ENCODE results near the gene DNAJB12. TPM values are rescaled to one million over a fixed set of nuclear protein-coding genes. Genes with fewer than 3 reads are reported as not detected.
A peak's percentile ranks its signal among the peaks of the same experiment; 100 is the strongest.

DNAJB12 gene
- total RNA-seq, 1 donor from 2014 or later: 25.9 TPM

DNA sequence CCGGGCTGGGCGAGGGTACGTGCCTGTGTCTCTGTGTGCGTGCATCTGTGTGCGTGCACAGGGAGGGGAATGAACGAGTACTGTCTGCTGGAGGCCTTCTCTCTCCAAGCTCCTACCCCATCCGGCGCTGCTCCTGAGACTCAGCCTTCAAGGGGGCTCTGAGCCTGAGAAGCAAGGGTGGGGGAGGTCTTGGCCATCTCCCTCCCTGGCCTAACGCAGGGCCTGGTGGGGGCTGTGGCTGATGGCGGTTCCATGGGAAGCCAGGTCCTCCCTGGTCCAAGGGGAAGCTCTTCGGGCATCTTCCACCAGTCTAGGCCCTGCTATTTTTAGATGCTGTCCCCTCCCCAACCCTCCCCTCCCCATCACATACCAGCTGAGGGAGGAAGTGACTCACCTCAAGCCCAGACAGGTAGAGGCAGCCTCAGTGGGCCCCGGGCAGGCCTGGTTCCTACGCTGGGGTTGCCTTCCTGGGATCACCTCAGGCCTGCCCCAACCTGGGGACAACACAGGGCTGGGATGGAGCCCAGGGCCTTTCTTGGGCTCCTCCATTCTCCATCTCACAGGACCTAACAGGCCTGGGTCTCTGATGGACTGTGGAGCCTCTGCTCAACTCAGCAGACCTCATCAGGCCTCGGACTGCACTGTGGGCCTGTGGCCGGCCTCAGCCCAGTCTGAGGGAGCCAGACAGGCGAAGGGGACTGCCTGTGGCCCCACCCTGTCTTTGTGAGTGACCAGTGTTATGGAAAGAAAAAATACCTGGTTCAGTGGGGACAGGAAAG, 32.2 kb downstream of the DNAJB12 start:
- DNase-seq: no peak
- intact Hi-C loops (cut with micrococcal nuclease): loop anchor here (10.0 kb wide), 1 partner anchor 48 kb away; the partner anchor contains the start of gene DDIT4

DNA sequence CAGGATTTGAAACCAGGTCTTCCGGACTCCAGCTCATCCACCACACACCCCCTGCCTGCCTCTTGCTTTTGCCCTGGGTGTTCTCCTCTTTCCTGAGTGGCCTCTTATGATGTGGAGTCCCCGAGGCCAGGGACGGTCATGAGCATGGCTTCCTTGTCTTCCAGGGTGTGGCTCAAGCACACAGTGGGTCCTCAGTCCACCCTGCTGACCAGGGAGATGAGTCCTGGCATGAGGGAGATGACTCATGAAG, 32.8 kb downstream of the DNAJB12 start:
- ATAC-seq (no peak), DNase-seq (peak; percentile 28)
- intact Hi-C loops (cut with micrococcal nuclease): loop anchor here (10.0 kb wide), 1 partner anchor 47 kb away; the partner anchor contains the start of gene DDIT4

More for the DNA sequence above, 32.2 kb downstream of the DNAJB12 start:
- ATAC-seq: no peak

DNA sequence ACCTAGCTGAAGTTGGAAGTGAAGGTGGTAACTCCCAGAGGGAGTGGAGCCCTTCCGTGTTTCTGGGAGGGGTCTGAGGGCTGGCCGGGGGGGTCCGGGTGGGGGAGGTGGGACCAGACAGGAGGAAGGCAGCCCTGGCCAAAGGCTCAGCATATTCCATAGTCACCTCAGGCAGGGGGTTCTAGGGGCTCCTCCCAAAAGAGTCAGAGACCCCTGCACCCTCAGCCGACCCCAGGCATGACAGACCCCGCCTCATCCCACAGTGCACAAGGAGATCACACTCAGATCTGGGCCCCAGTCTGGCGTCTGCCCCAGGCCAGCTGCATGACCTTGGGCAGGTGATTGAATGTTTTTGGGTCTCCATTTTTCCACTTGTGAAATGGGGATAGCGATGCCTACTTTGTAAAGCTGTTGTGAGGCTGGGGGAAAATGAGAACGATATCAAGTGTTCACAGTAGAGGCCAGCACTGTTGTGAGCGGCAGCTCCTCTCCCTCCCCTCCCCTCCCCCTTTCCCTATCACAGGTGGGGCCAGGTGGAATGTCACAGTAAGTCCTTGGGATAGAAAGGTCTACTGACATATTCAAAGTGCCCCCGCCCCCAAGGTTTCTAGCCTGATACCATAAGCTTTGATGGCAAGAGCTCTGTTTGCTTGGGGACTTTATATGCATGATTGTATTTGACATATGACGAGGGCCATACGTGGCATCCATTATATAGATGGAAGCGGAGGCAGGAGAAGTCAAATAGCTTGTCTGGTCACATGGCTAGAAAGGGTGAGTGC, 33.3 kb downstream of the DNAJB12 start:
- intact Hi-C loops (cut with micrococcal nuclease): loop anchor here (10.0 kb wide), 1 partner anchor 47 kb away; the partner anchor contains the start of gene DDIT4
- ATAC-seq (no peak), DNase-seq (peak; percentile 34)

DNA sequence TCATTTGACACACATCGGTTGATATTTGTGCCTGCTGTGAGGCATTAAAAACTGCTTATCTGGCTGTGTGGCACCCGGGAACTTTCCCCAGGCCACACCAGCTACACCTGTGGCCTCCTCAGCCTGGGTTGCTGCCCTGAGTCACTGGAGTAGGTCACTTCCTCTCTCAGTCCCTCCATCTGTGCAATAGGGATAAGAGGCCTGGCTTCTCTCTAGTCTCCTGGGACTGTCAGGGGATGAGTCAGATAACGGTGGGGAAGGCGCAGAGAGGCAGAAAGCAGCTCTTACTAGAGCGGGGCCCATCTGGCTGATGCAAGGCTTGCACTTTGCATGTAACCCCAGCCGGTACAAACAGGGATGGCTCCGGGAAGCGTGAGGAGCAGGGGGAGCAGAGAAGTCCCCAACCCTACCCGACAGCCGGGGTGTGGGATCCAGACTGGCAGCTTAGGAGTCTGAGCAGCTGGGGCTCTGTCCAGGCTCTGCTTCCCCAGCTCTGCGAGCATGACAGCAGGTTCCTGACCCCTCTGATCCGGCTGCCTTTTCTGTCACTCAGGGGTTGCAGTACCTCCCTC, 34.0 kb downstream of the DNAJB12 start:
- ATAC-seq (peak; percentile 62), DNase-seq (peak; percentile 67)
- intact Hi-C loops (cut with micrococcal nuclease): loop anchor here (10.0 kb wide), 1 partner anchor 46 kb away; the partner anchor contains the start of gene DDIT4

DNA sequence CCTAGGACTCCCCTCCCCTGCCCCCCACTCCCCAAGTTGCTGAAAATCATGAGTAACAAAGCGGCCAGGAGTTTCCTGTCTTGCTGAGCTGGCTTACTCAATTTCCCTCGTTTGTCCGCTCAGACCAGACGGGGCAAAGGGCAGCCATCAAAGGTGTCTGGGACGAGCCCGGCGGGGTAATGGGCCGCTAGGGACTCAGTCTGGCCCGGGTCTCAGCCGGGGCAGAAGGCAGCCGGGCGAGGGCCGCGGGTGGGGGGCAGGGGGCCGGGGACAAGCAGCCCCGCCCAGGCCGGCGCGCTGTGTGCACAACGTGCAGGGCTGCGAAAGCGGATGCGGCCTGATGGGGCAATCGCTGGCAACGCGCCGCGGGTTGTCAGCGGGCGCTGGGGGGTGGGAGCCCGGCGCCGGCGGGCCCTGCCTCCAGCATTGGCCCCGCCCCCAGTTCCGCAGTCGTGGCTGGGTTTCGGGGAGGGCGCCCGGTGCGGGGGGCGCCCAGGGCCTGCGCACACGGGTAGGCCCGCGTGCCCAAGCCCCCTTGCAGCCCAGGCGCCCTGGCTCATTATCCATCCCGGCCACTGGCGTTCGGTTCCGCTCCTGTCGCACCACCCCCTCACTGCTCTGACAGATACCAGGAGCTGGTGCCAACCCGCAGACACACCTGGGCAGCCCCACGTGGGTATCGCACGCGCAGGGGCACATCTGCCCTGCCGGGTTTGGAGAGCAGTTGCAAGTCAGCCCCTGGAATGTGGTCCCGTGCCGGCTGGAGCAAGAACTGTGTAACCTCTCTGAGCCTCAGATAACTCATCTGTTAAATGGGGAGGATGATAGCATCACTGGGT, 35.1 kb downstream of the DNAJB12 start:
- intact Hi-C loops (cut with micrococcal nuclease): loop anchor here (10.0 kb wide), 1 partner anchor 45 kb away; the partner anchor contains the start of gene DDIT4
- DNase-seq: peak; percentile 98
- ATAC-seq: peak; percentile 83

DNA sequence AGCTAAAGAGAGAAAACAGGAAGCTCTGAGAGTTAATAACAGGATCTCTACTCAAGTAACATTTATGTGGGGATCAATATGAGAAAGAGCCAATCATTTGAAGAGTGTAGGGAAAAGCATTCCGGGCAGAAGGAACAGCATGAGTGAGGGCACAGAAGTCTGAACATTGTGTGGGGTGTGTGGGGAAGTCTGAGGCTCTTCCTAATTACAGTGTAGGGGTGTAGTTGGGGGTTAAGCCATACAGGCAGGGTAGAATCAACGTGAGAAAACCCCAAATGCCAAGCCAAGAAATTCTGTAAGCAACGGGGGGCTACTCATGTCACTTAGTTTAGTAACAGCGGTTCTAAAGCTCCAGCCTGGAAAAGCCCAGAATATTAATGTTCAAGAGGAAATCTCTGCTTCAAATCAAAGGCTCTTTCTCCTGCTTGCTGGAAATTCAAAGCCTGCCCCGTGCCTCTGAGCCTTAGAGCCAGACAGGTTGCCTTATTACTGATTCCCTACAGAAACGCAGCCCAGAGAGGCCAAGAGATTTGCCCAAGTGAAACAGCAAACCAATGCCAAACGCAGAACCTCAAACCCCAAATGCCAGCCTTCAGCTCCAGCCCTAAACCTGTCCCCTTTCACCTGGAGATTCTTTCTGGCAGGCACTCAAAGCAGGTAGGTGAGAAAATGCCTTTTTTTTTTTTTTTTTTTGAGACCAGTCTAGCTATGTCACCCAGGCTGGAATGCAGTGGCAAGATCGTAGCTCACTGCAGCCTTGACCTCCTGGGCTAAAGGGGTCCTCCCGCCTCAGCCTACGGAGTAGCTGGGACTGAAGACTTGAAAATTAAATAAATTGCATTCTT, 36.1 kb downstream of the DNAJB12 start:
- intact Hi-C loops (cut with micrococcal nuclease): no loop called here
- no peak for ATAC-seq
- peak; percentile 26 for DNase-seq

DNA sequence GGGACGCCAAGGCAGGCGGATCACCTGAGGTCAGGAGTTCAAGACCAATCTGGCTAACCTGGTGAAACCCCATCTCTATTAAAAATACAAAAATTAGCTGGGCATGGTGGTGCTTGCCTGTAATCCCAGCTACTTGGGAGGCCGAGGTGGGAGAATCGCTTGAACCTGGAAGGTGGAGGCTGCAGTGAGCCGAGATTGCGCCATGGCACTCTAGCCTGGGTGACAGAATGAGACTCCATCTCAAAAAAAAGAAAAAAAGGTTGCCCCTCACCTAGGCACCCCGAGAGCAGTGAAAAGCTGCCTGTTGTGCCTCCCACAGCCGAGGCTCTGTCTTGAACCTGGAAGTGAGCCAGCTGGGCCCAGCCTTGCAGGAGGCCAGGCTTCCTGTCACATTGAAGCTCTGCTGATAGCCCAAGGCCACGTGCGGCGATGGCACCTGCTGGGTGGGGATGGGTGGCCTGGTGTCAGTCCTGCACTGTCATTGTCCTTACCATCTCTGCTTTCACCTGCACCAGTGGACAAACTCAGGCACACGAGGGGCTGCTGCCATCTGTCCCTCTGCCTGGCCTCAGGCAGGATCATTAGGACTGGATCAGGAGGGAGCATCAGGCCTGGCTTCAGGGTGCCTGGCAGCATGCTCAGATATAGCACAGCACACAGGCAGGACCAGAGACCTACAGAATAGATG, 37.8 kb downstream of the DNAJB12 start:
- intact Hi-C loops (cut with micrococcal nuclease): no loop called here
- peak; percentile 82 for DNase-seq
- peak; percentile 15 for ATAC-seq

DNA sequence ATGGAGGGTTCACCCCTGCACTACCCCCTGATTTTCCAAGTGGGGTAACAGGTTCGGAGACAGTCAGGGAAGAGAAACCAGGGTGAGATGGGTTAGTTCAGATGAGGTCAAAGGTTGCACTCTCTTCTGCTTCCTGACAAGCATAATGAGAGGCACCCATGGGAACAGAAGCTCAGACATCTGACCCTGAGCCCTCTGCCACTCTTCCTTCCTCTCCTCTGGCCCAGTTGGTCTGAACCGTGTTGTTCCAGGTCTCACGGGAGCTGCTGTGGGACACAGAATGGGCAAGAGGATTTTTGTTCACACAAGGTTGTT, 38.4 kb downstream of the DNAJB12 start:
- intact Hi-C loops (cut with micrococcal nuclease): no loop called here
- DNase-seq (peak; percentile 29), ATAC-seq (no peak)

DNA sequence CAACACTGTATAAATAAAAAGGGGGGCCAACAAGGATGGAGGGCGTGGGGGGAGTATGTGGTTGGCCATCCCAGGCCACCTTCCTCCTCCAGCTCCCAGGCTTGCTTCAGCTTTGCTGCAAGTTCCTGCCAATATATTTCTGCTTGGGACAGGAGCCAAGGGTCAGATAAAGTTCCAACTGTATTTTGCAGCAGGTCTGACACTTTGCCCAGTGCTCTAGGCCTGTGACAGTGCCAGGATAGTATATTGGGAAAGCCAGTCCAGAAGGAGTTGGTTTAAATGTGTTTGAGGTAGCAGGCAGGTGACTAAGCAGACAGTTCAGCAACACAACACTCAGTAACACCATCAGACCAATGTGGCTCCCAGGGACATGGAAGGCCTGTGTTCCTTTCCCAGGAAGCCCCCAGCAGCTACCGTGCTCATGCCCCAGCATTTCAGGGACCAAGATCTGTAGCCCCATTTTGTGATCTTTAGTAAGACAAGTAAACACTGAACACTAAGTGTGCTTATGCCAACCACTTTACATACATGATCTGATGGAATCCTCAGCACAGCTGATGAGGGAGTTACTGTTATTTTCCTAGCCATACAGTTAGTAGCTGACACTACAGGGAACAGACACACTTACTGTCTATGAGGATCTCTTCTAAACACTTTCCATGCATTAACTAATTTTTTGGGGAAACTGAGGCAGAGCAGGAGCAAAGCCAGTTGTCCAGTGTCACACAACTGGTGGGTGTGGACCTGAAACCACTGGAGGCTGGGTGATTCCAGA, 38.9 kb downstream of the DNAJB12 start:
- intact Hi-C loops (cut with micrococcal nuclease): no loop called here
- peak; percentile 68 for ATAC-seq
- DNase-seq: peak; percentile 70

DNA sequence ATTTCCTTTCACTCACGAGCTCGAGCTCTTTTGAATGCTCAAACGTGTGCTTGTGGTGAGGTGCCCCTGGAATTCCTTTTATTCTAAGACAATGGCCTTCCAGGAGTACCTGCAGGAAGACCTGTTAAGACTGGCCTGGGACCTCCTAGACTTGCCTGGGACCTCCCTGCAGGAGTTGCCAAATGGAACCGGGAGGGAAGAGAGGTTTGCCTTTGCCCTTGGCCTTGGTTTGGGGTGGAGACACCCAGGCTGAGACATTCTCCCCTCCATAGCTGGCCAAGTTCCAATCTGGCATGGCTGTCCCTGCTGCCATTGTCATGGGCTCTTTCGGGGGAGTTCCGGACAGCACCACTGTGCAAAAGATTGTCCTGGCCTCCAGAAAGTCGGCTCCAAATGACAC, 39.7 kb downstream of the DNAJB12 start:
- ATAC-seq: no peak
- no peak for DNase-seq
- intact Hi-C loops (cut with micrococcal nuclease): no loop called here

DNA sequence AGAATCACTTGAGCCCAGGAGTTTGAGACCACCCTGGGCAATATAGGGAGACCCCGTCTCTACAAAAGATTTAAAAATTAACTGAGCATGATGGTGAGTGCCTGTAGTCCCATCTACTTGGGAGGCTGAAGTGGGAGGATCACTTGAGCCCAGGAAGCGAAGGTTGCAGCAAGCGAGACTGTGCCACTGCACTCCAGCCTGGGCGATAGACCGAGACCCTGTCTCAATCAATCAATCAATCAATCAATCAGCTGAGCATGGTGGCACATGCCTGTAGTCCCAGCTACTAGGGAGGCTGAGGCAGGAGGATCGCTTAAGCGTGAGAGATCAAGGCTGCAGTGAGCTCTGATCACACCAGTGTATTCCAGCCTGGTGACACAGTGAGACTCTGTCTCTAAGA, 40.5 kb downstream of the DNAJB12 start:
- no peak for ATAC-seq
- intact Hi-C loops (cut with micrococcal nuclease): no loop called here
- no peak for DNase-seq

DNA sequence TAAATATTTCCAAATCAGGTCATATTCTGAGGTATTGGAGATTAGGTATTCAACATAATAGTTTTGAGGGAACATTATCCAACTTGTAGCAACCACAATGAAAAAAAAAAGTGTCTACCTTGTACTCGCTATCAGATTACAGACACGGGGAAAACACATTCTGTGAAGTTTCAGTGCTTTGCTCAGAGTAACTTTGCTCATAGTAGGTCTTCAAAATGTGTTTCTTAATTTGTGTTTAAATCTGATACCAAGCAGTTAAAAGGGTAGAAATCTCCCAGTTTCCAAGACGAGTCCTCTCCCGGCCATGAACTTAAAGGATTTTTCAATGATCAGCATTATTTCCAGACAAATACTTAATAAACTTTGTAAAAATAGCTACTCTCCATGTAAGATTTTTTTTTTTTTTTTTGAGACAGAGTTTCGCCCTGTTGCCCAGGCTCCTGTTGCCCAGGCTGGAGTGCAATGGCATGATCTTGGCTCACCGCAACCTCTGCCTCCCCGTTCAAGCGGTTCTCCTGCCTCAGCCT, 41.8 kb downstream of the DNAJB12 start:
- ATAC-seq (no peak), DNase-seq (no peak)
- intact Hi-C loops (cut with micrococcal nuclease): no loop called here

DNA sequence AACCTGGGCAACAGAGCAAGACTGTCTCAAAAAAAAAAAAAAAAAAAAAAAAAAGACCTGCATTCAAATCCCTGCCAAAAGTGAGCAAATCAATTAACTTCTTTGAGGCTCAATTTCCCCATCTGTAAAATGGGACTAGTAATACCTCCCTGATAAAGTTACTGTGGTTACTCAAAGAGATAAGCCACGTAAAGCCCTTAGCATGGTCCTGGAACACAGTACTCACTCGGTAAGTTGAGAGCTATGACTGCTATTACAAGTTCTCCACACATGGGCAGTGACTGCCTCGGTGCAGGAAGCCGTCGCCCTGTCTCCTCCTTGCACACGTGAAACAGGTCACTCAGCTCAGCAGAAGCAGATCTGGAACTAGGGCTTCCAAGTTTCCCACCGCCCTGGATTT, 43.1 kb downstream of the DNAJB12 start:
- ATAC-seq (no peak), DNase-seq (no peak)
- intact Hi-C loops (cut with micrococcal nuclease): no loop called here

DNA sequence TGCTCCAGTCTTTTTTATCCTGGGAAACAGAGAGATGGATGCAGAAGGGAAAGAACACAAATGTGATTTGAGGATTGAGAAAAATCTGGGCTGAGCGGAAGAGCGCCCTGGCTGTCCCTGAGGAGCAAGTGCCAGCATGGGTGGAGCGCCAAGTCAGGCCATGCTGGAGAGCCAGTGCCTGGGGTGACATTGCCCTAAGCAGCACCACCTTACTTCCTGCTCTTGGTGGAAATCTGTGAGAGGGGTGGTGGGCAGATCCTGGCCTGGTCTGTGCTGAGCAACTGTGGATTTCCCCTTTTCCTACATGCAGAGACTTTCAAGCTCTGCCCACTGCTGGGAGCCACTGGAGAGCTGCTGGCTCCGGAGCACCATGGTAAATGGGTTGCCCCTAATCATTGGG, 44.1 kb downstream of the DNAJB12 start:
- intact Hi-C loops (cut with micrococcal nuclease): no loop called here
- ATAC-seq (peak; percentile 36), DNase-seq (peak; percentile 64)

DNA sequence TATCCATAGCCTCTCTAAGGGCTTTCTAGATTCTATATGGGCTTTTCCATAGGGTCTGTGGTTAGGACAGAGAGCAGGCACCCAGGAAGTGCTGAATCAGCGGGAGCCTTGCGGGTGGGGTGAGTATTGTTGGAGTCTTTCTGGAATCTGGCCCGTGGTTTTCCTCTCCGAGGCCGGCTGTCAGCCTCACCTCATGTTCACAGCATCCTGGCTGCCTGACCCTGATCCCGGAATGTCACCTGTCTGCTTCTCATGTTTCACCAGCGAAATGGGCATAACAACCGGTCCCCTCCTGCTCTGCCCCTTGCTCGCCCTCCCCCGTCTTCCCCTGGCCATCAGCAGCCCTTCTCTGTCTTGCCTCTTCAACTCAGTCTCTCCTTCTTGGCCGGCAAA, 44.5 kb downstream of the DNAJB12 start:
- ATAC-seq: no peak
- intact Hi-C loops (cut with micrococcal nuclease): no loop called here
- DNase-seq: peak; percentile 31

DNA sequence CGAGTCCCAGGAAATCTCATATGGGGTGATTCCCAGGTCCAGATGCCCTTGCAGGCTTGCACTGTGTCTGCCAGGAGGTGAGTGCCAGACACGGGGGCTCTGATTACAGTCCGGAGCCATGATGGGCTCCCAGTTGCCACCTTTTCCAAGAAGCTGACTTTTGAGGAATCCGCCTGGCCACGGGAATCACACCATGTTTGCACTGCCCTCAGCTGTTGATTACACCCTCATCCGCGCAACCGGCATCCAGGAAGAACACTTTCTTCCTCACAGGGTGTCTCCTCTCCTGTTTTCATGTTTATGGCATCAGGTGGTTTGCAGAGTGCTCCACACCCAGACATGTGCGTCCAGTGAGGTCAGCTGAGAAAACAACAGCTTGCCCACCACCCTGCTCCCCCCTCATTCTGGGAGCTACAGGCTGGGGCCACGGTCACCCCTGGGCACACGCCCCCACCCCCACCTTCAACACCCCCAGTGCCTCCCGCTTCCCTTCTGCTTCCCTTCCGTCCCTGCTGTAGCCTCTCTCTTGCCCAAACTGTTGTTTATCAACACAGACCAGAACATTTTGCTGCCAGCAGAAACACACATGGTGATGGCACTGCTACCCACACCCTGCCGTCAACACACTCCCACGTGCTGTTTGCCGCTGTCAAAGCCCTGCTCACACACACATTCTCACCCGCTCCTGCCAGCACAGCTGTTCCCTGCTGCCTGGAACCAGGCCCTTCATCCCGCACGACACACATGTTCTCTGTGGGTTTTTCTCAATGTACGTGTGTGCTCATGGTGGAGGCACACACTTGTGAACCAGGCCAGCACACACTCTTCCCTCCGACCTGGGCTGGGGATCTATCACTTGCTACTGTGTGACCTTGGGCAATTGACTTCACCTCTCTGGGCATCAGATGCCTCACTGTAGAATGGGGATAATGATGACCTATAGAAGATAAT, 45.2 kb downstream of the DNAJB12 start:
- DNase-seq: peak; percentile 83
- intact Hi-C loops (cut with micrococcal nuclease): no loop called here
- ATAC-seq: peak; percentile 91
